ENCODE data around the gene TOMM22. TPM values are rescaled to one million over a fixed set of nuclear protein-coding genes. Genes with fewer than 3 reads are reported as not detected.

Gene TOMM22
- total and polyA plus RNA-seq, 2 experiments from 2014 or later: 84.0 to 131 TPM

DNA sequence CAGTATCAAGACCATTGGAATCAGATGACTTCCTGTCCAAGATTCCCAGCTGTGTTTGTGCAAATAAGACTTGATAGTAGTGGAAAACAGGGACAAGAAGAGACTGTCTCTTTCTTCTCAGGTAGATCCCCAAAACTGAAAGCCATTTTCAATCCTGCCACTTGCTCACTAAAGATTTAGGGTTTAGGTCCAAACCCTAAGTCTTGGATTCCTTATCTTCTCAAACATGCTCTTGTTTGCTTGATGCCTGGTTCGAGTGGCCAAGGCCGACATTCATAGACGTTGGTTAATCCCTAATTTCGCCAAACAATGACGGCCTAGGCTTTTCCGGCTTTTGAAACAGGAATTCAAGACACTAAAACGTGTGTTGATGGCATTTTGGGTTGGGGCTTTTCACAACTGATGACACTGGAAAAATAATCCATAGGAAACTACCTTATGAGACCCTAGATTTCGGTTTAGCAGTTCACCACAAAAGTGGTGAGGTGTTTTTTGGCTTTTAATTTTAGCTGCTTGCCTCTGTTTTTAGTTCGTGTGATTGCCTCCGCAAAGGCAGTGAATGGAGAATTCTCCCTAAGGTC, 23.0 kb downstream of the TOMM22 start:
- Histone ChIP-seq H3K4me3 (peak overlapping the region; percentile 35), H2AFZ (no peak overlapping the region), H3K36me3 (ENCODE audit: insufficient read depth) (no peaks in the 10 kb centered on the region), H3K27ac (ENCODE audit: low read depth) (peak overlapping the region; percentile 85), H3K4me1 (ENCODE audit: insufficient read depth) (peaks cover 31% of the 10 kb centered on the region), H4K20me1 (replicated peaks; ENCODE audit: insufficient read depth) (peaks cover 20% of the 10 kb centered on the region), H3K79me2 (replicated peaks; ENCODE audit: insufficient read depth) (peaks cover 40% of the 10 kb centered on the region), H3K27me3 (ENCODE audit: insufficient read depth) (no peaks in the 10 kb centered on the region), H3K9me2 (ENCODE audit: insufficient read depth) (no peaks in the 10 kb centered on the region), H3K4me2 (peak overlapping the region; percentile 51), H3F3A (replicated peaks; ENCODE audit: low read depth) (peaks cover 4% of the 10 kb centered on the region; the same call in 1 of the 2 replicates)
- Mint-ChIP-seq H3K36me3 (ENCODE audit: low read depth) (peaks cover 4% of the 10 kb centered on the region; the same call in 2 of the 3 replicates), H3K27ac (peak overlapping the region; percentile 100), H3K4me3 (peak overlapping the region; percentile 90), H3K27me3 (ENCODE audit: insufficient read depth, low read depth, poor library complexity) (peaks cover 22% of the 10 kb centered on the region), H3K9me3 (no peaks in the 10 kb centered on the region), H3K4me1 (peaks cover 49% of the 10 kb centered on the region)
- DNase-seq (ENCODE audit: low spot score) (no peak), ATAC-seq (no peak)
- TF ChIP-seq NANOG (IDR thresholded peaks at IDR 0.05; ENCODE audit: borderline replicate concordance) (no peak), JUNB (IDR thresholded peaks at IDR 0.05; ENCODE audit: unreplicated experiment) (no peak), EZH2phosphoT487 (IDR thresholded peaks at IDR 0.05; ENCODE audit: unreplicated experiment) (no peak), CTCF (conservative IDR thresholded peaks at IDR 0.05; ENCODE audit: low read depth in 2 of 2) (no peak), ZNF331 (CRISPR knock-in tag; IDR thresholded peaks at IDR 0.05; ENCODE audit: low read depth) (no peak)

DNA sequence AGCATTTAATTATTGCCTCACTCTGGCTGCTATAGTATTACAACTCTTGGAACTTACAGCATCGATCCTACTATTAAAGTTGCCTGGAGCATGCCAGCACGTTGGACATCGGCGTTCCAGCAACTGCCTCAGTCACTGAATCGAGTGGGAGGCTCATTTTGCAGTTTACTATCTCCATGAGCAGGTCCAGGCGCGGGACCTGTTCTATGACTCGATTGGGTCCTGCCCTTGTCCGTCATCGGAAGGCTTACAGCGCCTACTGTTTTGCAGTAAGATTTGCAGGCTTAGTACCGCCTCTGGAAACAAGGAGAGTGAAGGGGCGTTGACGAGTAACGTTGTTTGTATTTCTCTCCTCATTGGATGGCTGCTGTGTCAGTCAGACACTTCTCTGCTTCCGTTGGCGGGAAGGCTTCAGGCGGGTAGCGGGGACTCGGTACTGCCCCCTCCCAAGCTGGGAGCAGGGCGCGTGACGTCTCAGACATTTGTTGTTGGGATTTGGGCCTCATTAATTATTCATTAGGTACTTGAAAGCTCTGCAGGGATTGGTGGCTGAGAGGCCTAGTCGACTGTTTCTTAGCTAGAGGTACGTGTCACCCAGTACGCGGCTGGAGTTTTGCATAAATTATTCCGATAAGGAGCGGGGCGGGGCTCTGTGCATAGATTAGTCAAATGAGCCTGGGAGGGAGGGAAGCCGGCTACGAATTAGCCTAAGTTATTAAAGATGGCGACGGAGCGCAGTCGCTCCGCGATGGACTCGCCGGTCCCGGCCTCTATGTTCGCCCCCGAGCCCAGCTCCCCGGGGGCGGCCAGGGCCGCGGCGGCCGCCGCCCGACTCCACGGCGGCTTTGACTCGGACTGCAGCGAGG, 23.7 kb downstream of the TOMM22 start, which contains the start of gene GTPBP1:
TSS of gene GTPBP1 (plus strand) at position 710 of the 866 bp plus-strand sequence. CDS start at position 722, 12 bp downstream.
- DNase-seq (ENCODE audit: low spot score) (peak; percentile 100), ATAC-seq (peak; percentile 81)
- H3K27me3 ChIP-seq (ENCODE audit: insufficient read depth): no peaks in the 10 kb centered on the region
- peak within 1 kb of the TSS; percentile 85 for H3K27ac ChIP-seq (ENCODE audit: low read depth)
- H3K4me3 ChIP-seq: peak within 1 kb of the TSS; percentile 83
- H3K36me3 Mint-ChIP-seq (ENCODE audit: low read depth): peaks cover 4% of the 10 kb centered on the region; the same call in 2 of the 3 replicates
- peaks cover 20% of the 10 kb centered on the region for H3K27me3 Mint-ChIP-seq (ENCODE audit: insufficient read depth, low read depth, poor library complexity)
- no peaks in the 10 kb centered on the region for H3K36me3 ChIP-seq (ENCODE audit: insufficient read depth)
- H3K4me1 ChIP-seq (ENCODE audit: insufficient read depth): peaks cover 31% of the 10 kb centered on the region
- peaks cover 42% of the 10 kb centered on the region for H3K79me2 ChIP-seq (replicated peaks; ENCODE audit: insufficient read depth)
- H3K9me3 Mint-ChIP-seq: no peaks in the 10 kb centered on the region
- H3F3A ChIP-seq (replicated peaks; ENCODE audit: low read depth): peaks cover 4% of the 10 kb centered on the region; the same call in 1 of the 2 replicates
- peaks cover 27% of the 10 kb centered on the region for H4K20me1 ChIP-seq (replicated peaks; ENCODE audit: insufficient read depth)
- H3K4me3 Mint-ChIP-seq: peak within 1 kb of the TSS; percentile 90
- H2AFZ ChIP-seq: no peak within 1 kb of the TSS
- peak within 1 kb of the TSS; percentile 100 for H3K27ac Mint-ChIP-seq
- no peaks in the 10 kb centered on the region for H3K9me2 ChIP-seq (ENCODE audit: insufficient read depth)
- peak within 1 kb of the TSS; percentile 91 for H3K4me2 ChIP-seq
- peaks cover 51% of the 10 kb centered on the region for H3K4me1 Mint-ChIP-seq
- peak; percentile 92 for TF ChIP-seq CREB1 (CRISPR knock-in tag; IDR thresholded peaks at IDR 0.05; ENCODE audit: low read depth)
- TF ChIP-seq, protein P1, sequence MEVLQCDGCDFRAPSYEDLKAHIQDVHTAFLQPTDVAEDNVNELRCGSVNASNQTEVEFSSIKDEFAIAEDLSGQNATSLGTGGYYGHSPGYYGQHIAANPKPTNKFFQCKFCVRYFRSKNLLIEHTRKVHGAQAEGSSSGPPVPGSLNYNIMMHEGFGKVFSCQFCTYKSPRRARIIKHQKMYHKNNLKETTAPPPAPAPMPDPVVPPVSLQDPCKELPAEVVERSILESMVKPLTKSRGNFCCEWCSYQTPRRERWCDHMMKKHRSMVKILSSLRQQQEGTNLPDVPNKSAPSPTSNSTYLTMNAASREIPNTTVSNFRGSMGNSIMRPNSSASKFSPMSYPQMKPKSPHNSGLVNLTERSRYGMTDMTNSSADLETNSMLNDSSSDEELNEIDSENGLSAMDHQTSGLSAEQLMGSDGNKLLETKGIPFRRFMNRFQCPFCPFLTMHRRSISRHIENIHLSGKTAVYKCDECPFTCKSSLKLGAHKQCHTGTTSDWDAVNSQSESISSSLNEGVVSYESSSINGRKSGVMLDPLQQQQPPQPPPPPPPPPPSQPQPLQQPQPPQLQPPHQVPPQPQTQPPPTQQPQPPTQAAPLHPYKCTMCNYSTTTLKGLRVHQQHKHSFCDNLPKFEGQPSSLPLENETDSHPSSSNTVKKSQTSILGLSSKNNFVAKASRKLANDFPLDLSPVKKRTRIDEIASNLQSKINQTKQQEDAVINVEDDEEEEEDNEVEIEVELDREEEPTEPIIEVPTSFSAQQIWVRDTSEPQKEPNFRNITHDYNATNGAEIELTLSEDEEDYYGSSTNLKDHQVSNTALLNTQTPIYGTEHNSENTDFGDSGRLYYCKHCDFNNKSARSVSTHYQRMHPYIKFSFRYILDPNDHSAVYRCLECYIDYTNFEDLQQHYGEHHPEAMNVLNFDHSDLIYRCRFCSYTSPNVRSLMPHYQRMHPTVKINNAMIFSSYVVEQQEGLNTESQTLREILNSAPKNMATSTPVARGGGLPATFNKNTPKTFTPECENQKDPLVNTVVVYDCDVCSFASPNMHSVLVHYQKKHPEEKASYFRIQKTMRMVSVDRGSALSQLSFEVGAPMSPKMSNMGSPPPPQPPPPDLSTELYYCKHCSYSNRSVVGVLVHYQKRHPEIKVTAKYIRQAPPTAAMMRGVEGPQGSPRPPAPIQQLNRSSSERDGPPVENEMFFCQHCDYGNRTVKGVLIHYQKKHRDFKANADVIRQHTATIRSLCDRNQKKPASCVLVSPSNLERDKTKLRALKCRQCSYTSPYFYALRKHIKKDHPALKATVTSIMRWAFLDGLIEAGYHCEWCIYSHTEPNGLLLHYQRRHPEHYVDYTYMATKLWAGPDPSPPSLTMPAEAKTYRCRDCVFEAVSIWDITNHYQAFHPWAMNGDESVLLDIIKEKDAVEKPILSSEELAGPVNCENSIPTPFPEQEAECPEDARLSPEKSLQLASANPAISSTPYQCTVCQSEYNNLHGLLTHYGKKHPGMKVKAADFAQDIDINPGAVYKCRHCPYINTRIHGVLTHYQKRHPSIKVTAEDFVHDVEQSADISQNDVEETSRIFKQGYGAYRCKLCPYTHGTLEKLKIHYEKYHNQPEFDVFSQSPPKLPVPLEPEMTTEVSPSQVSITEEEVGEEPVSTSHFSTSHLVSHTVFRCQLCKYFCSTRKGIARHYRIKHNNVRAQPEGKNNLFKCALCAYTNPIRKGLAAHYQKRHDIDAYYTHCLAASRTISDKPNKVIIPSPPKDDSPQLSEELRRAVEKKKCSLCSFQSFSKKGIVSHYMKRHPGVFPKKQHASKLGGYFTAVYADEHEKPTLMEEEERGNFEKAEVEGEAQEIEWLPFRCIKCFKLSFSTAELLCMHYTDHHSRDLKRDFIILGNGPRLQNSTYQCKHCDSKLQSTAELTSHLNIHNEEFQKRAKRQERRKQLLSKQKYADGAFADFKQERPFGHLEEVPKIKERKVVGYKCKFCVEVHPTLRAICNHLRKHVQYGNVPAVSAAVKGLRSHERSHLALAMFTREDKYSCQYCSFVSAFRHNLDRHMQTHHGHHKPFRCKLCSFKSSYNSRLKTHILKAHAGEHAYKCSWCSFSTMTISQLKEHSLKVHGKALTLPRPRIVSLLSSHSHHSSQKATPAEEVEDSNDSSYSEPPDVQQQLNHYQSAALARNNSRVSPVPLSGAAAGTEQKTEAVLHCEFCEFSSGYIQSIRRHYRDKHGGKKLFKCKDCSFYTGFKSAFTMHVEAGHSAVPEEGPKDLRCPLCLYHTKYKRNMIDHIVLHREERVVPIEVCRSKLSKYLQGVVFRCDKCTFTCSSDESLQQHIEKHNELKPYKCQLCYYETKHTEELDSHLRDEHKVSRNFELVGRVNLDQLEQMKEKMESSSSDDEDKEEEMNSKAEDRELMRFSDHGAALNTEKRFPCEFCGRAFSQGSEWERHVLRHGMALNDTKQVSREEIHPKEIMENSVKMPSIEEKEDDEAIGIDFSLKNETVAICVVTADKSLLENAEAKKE (CRISPR knock-in tag; IDR thresholded peaks at IDR 0.05): no peak
- TF ChIP-seq, protein P2, sequence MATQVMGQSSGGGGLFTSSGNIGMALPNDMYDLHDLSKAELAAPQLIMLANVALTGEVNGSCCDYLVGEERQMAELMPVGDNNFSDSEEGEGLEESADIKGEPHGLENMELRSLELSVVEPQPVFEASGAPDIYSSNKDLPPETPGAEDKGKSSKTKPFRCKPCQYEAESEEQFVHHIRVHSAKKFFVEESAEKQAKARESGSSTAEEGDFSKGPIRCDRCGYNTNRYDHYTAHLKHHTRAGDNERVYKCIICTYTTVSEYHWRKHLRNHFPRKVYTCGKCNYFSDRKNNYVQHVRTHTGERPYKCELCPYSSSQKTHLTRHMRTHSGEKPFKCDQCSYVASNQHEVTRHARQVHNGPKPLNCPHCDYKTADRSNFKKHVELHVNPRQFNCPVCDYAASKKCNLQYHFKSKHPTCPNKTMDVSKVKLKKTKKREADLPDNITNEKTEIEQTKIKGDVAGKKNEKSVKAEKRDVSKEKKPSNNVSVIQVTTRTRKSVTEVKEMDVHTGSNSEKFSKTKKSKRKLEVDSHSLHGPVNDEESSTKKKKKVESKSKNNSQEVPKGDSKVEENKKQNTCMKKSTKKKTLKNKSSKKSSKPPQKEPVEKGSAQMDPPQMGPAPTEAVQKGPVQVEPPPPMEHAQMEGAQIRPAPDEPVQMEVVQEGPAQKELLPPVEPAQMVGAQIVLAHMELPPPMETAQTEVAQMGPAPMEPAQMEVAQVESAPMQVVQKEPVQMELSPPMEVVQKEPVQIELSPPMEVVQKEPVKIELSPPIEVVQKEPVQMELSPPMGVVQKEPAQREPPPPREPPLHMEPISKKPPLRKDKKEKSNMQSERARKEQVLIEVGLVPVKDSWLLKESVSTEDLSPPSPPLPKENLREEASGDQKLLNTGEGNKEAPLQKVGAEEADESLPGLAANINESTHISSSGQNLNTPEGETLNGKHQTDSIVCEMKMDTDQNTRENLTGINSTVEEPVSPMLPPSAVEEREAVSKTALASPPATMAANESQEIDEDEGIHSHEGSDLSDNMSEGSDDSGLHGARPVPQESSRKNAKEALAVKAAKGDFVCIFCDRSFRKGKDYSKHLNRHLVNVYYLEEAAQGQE (IDR thresholded peaks at IDR 0.05; ENCODE audit: unreplicated experiment): no peak

All from GM23338 (cell line).